Esophagus (tissue), 2 donors: ENCODE data around the gene ZNF837. TPM values are rescaled to one million over a fixed set of nuclear protein-coding genes. Genes with fewer than 3 reads are reported as not detected.
A peak's percentile ranks its signal among the peaks of the same experiment; 100 is the strongest.

Experiments
- H3K27ac ChIP-seq, 2 donors: one replicate each; pipeline ENCODE4 v1.5.1; 2013; ENCODE audit warnings: low read depth in 2 of 2, mild to moderate bottlenecking in 2 of 2, inconsistent platforms in 1 of 2, low read length in 1 of 2, moderate library complexity in 1 of 2
- H3K27me3 ChIP-seq, 2 donors: one replicate each; pipeline ENCODE4 v1.6.1; 2013; ENCODE audit warnings: low read length in 2 of 2, control low read depth in 1 of 2, mild to moderate bottlenecking in 1 of 2; ENCODE audit not compliant: insufficient read depth in 2 of 2, control insufficient read depth in 1 of 2
- H3K36me3 ChIP-seq, 2 donors: one replicate each; pipeline ENCODE4 v1.6.1; 2013; ENCODE audit warnings: low read length in 1 of 2; ENCODE audit not compliant: control insufficient read depth in 2 of 2, insufficient read depth in 2 of 2
- H3K4me1 ChIP-seq, 2 donors: one replicate each; pipeline ENCODE4 v1.6.1; 2013; ENCODE audit warnings: low read length in 1 of 2; ENCODE audit not compliant: control insufficient read depth in 2 of 2, insufficient read depth in 2 of 2
- H3K4me3 ChIP-seq, 2 donors: one replicate each; pipeline ENCODE4 v1.5.1; 2013; ENCODE audit warnings: low read length in 2 of 2, mild to moderate bottlenecking in 2 of 2, low read depth in 1 of 2, moderate library complexity in 1 of 2
- H3K9me3 ChIP-seq, 2 donors: one replicate each; pipeline ENCODE4 v1.6.1; 2013; ENCODE audit warnings: mild to moderate bottlenecking in 2 of 2, low read depth in 1 of 2, low read length in 1 of 2, moderate library complexity in 1 of 2; ENCODE audit not compliant: control insufficient read depth in 2 of 2, insufficient read depth in 1 of 2
- WGBS, 2 donors: extraction: QIAGEN DNeasy Blood & Tissue Kit; methylation state at CpG; one replicate each; pipeline ENCODE4 v1.1.7; 2013; 5-methylcytosine and 5-hydroxymethylcytosine counted together
- polyA plus RNA-seq, 2 donors: library from polyadenylated mRNA; stranded (reverse); fragments of 200-250 nt; gene quantifications; one replicate each; pipeline ENCODE4 v1.2.3, GENCODE V29; 2013
- donor health status: healthy with polysubstance abuse.
- donor health status: Bipolar disorder and iron deficiency.

The ZNF837 gene
- polyA plus RNA-seq, 2 donors, result 2.5 to 2.8 TPM

DNA sequence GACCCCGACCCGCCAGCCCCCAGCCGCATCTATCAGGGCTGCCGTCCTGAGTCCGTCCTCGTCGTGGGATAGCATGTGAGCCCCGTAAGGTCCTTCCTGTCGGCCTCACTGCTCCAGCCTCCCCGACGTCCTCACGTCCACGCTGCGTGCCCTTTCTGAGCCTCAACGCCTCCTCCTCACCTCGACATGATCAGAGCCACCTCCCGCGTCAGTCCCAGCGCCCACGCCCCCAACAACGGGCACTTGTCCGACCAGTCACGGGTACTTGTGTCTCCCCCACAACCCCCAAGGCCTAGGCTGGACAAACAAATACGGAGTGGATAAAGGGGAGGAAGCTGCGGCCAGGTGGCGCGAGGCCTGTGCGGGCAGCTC, 18.9 kb downstream of the ZNF837 start:
- no peaks in the 10 kb centered on the region for H3K9me3 ChIP-seq
- 4 to 5% methylated on average over 28 of the region's 28 CpGs for WGBS, 2 donors
- peak overlapping the region; percentile 88 to 94 for H3K27ac ChIP-seq
- H3K27me3 ChIP-seq, result no peaks in the 10 kb centered on the region
- peaks cover 0 to 9% of the 10 kb centered on the region in 2 donors for H3K4me1 ChIP-seq
- H3K4me3 ChIP-seq, result peak overlapping the region; percentile 58 to 65
- peaks cover 0 to 3% of the 10 kb centered on the region in 2 donors for H3K36me3 ChIP-seq

DNA sequence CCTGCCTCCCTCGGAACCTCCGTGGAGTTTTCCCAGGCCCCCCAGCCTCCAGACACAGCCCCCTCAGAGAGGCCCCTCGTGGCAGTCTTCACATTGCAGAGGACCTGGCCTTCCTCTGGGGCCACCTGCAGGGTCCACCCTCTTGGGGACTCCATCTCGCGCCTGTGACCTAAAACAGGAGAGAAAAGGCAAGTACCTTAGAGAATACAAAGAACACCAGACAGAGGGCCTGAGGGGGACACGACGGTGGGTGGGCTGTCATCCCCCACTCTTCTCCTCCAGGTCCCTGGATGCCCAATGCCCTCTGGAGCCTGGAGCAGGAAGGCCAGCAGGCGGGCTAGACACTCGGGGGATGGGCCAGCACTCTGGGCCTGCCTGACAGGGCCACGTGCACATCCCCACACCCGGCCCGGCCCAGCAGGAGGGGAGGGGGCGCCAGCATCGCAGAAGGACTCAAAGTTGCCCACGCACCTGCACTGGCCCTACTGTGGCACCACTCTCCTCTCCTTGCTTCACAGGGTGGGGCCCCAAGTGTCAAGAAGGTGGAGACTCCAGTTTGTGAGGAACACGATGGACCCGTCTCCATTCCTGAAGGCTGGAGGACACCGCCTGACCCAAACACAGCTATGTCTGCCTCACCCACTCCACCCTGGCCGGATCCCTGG, 23.2 kb downstream of the ZNF837 start:
- H3K36me3 ChIP-seq, result no peaks in the 10 kb centered on the region
- H3K4me3 ChIP-seq, result no peak overlapping the region
- H3K27me3 ChIP-seq, result no peaks in the 10 kb centered on the region
- no peak overlapping the region for H3K27ac ChIP-seq
- H3K4me1 ChIP-seq, result peaks cover 3 to 16% of the 10 kb centered on the region in 2 donors
- H3K9me3 ChIP-seq, result peaks cover 0 to 10% of the 10 kb centered on the region in 2 donors
- WGBS, 2 donors, result 75 to 77% methylated on average over 19 of the region's 19 CpGs

DNA sequence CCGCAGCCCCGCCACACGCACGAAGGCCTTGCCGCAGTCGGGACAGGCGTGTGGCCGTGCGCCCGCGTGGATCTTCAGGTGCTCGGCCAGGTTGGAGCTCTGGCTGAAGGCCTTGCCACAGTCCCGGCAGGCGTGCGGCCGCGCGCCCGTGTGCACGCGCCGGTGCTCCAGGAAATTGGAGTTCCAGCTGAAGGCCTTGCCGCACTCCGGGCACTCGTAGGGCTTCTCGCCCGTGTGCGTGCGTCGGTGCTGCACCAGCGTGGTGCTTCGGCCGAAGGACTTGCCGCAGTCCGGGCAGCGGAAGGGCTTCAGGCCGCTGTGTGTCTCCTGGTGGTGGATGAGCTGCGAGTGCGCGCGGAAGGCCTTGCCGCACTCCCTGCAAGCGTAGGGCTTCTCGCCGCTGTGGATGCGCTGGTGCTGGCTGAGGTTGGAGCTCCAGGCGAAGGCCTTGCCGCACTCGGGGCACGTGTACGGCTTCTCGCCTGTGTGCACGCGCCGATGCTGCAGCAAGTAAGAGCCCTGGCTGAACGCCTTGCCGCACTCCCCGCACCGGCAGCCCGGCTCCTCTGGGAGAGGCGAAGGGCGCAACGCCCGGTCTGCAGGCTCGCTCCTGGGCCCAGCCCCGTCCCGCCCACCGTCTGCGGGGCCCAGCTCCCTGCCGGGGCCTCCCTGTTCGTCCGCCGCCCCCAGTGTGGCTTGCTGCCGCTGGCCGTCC, 23.9 kb downstream of the ZNF837 start:
- WGBS, 2 donors, result 45 to 49% methylated on average over 71 to 75 of the region's 75 CpGs

DNA sequence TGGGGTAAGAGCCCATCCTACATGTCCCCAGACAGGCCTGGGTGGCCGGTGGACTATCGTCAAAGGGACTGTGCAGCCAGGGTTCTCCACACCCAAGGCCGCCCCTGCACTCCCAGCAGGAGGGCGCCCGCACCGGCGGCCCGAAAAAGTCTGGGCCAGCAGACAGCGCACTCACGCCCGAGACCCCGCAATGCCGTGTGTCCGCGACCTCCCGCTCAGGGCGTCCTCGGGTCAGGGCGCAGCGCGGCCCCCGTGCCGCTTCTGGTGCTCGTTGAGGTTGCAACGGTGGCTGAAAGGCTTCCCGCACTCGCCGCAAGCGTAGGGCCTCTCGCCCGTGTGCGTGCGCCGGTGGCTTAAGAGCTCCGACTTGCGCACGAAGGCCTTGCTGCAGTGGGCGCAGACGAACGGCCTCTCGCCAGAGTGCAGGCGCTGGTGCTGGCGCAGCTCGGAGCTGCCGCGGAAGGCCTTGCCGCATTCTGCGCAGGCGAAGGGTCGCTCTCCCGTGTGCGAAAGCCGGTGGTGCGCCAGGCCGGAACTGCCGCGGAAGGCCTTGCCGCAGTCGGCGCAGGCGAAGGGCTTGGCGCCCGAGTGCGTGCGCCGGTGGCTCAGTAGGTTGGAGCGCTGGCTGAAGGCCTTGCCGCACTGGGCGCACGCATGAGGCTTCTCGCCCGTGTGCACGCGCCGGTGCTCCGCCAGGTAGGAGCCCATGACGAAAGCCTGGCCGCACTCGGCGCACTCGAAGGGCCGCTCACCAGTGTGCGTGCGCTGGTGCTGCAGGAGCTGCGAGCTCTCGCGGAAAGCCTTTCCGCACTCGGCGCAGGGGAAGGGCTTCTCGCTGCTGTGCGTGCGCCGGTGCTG, 24.7 kb downstream of the ZNF837 start:
- H3K4me1 ChIP-seq, result peaks cover 3 to 13% of the 10 kb centered on the region in 2 donors
- H3K27ac ChIP-seq, result no peak overlapping the region
- H3K27me3 ChIP-seq, result no peaks in the 10 kb centered on the region
- 30 to 34% methylated on average over 93 to 94 of the region's 94 CpGs for WGBS, 2 donors
- H3K36me3 ChIP-seq, result no peaks in the 10 kb centered on the region
- H3K4me3 ChIP-seq, result peak overlapping the region in 1 of 2 donors; percentile 30
- H3K9me3 ChIP-seq, result peaks cover 2 to 10% of the 10 kb centered on the region in 2 donors

More for the DNA sequence above, 23.9 kb downstream of the ZNF837 start:
- Histone ChIP-seq H3K9me3 (peaks cover 0 to 10% of the 10 kb centered on the region in 2 donors), H3K36me3 (no peaks in the 10 kb centered on the region), H3K27me3 (no peaks in the 10 kb centered on the region), H3K27ac (no peak overlapping the region), H3K4me3 (peak overlapping the region in 1 of 2 donors; percentile 30), H3K4me1 (peaks cover 3 to 16% of the 10 kb centered on the region in 2 donors)

DNA sequence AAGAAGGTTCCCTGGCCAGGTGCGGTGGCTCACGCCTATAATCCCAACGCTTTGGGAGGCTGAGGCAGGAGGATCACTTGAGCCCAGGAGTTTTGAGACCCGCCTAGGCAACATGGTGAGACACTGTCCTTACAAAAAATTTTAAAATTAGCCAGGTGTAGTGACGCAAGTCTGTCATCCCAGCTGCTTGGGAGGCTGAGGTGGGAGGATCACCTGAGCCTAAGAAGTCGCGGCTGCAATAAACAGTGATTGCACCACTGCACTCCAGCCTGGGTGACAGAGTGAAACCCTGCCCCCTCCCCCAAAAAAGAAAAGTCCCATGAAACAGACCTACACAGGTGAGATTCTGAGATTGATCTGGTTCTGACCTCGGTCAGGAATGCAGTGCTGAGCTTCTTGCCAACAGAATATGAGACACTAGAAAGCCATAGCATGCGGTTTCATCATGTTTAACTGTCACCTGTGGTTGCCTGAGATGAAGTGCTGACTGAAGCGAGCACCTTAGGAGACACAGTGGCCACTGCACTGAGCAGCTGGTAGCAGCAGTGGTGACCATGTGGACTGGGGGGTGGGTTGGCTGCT, 25.5 kb downstream of the ZNF837 start:
- Histone ChIP-seq H3K36me3 (no peaks in the 10 kb centered on the region), H3K27ac (no peak overlapping the region), H3K27me3 (no peaks in the 10 kb centered on the region), H3K4me3 (no peak overlapping the region), H3K4me1 (peaks cover 3 to 14% of the 10 kb centered on the region in 2 donors), H3K9me3 (peaks cover 6 to 11% of the 10 kb centered on the region in 2 donors)
- WGBS, 2 donors, result 90 to 93% methylated on average over 10 of the region's 10 CpGs

DNA sequence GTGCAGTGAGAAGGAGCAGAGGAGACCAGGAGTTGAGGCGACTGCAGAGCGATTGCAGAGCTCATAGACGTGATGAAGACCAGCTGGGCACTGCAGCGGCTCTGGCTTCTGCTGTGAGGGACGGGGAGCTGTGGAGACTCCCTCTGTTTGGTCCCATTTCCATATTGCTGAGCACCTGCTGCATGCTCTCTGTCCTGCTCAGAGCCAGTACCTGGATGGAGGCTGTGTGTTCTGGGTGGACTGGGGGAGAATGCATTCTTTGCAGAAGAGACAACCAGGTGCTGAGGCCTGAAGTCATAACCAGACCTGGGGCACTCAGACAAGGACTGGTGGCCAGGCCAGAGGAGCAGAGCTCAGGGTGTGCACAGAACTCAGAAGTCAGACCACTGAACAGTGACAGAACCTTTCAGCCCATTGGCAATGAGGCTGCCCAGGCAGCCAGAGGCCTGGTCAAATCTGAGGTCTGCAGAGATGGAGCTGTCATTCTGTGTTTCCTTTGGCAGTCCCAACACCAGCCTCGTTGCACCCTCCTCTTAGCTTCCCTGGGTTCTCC, 26.3 kb downstream of the ZNF837 start:
- H3K27me3 ChIP-seq, result peaks cover 0 to 3% of the 10 kb centered on the region in 2 donors
- H3K9me3 ChIP-seq, result peaks cover 6 to 11% of the 10 kb centered on the region in 2 donors
- no peaks in the 10 kb centered on the region for H3K36me3 ChIP-seq
- WGBS, 2 donors, result 76% methylated on average over 6 of the region's 6 CpGs
- H3K4me1 ChIP-seq, result peaks cover 3 to 18% of the 10 kb centered on the region in 2 donors
- no peak overlapping the region for H3K27ac ChIP-seq
- no peak overlapping the region for H3K4me3 ChIP-seq

DNA sequence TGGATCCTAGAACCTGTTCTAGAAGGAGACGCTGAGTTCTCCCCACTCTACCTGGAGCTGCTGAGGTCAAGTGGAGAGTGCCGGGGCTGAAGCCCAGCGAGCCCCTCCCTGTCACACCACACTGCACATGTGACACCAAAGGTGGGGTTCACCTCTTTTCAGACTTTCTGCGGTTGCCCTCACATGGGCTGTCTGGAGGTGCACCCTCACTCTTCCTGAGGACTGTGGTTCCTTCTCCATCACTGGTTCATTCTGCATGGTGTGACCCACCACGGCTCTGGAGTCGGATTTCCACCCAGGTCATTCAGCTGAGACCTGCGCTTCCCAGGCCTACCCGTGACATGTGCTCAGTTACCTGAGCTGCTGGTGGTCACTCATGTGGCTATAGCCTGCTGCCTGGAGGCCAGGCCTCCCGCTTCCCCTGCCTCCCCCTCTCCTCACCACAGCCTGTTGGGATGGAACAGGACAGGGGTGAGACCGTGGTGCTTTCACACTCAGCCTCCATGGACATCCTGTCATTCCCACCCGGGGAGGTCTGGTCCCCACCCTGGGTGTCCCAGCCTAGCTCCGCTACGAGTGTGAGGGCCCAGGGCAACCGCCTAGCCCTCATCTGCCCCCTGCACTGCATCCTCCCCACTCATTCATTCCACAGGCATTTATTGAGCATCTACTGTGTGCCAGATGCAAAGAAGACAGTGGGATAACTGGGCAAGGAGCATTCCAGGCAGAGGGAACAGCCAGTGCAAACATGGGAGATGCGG, 26.9 kb downstream of the ZNF837 start:
- Histone ChIP-seq H3K36me3 (no peaks in the 10 kb centered on the region), H3K27me3 (peaks cover 0 to 3% of the 10 kb centered on the region in 2 donors), H3K27ac (no peak overlapping the region), H3K4me1 (peaks cover 3 to 18% of the 10 kb centered on the region in 2 donors), H3K4me3 (no peak overlapping the region), H3K9me3 (peaks cover 6 to 11% of the 10 kb centered on the region in 2 donors)
- 90 to 93% methylated on average over 15 of the region's 15 CpGs for WGBS, 2 donors

DNA sequence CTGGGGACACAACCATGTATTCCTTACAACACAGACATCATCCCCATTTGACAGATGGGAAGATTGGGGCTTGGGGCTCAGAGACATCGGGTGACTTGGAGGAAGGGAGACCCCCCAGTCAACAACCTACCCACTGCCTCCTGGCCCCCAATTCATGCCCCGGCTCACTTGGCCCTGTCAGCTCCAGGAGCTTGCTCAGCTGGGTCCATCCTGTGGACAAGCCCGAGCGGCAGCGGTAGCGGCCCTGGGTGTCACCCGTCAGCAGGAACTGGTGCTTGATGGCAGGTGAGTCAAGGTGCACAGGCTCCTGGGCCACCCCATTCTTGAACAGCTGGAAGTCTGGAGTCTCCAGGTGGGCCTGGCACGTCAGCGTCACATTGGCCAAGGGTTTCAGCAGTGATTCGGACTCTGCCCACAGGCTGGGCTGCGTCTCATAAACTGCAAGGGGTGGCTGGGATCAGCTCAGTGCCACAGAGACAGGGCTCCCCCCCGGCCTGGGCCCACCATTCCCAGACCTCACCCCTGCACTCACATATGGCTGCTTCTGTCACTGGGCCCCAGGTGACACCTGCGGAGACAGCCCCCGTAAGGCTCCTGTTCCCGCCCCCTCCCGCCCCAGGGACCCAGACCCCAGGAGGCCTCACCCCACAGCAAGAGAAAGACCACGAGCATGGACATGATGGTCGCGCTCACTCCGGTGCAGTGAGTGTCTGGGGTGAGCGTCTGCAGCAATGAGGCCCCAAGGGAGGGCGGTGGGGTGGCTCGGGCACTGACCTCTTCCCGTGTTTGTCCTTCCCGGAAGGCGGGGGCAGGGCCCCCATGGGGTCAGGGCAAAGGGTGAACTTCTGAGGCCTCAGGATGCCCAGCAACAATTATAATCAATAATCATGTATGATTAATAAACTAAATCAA, 27.8 kb downstream of the ZNF837 start, which contains the start of gene A1BG:
Gene A1BG (minus strand): TSS at position 733 of the 912 bp plus-strand sequence. CDS start 55 bp downstream, at position 678.
- peaks cover 0 to 3% of the 10 kb centered on the region in 2 donors for H3K27me3 ChIP-seq
- no peaks in the 10 kb centered on the region for H3K36me3 ChIP-seq
- no peak within 1 kb of the TSS for H3K4me3 ChIP-seq
- H3K27ac ChIP-seq, result no peak within 1 kb of the TSS
- H3K4me1 ChIP-seq, result peaks cover 3 to 18% of the 10 kb centered on the region in 2 donors
- 78 to 84% methylated on average over 26 of the region's 26 CpGs for WGBS, 2 donors
- peaks cover 6 to 11% of the 10 kb centered on the region in 2 donors for H3K9me3 ChIP-seq
